ENCODE results near the gene CLPTM1L.

GRCh38 chr5:1374679-1375055, 29.8 kb upstream of the CLPTM1L start:
- TF ChIP-seq L3MBTL2 (conservative IDR thresholded peaks at IDR 0.05) (no peak), LEF1 (IDR thresholded peaks at IDR 0.05; ENCODE audit: borderline replicate concordance) (no peak), FOXK2 (IDR thresholded peaks at IDR 0.05) (no peak), BHLHE40 (IDR thresholded peaks at IDR 0.05; ENCODE audit: borderline replicate concordance) (no peak)

All from HEK293T (cell line).